DMS 273 (cell line): ENCODE data around the gene C13orf42.
"Not testable (repeated sequence)": the region's sequence is repeated elsewhere in the genome, so short reads cannot be mapped to it uniquely, and the experiment has no call there.

Experiments used
- DNase-seq: peaks from one replicate; lab custom pipeline; 2025; ENCODE audit not compliant: unreplicated experiment; lab: John Stamatoyannopoulos, UW

Gene C13orf42

DNA sequence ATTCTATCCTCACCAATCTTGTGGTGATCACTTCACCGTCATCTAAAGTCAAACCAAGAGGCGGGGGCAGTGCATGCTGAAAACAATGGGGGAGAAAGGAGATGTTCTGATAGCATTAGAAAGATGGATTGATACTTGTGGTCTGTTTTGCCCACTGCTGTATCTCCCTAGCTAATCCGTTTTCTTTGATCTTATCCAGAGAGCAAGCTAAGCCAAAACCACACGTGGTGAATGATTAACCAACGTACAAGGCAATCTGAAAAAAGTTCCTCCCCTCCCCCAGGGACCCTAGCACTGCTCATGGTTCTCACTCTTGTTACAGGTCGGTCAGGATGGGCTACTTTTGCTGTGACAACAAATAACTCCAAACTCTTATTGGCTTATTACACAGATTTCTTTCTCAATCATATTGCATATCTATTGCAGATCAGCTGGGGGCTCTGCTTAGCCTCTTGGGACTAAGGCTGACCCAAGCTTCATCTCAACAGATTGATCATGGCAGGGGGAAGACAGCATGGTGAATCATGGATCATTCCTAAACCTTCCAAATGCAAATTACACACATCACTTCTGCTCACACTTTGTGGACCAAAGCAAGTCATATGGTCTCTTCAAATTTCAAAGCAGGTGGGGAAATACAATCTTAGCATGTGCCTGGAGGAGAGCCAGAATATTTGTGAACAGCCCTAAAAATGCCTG, 11.9 kb upstream of the C13orf42 start:
- peak; percentile 42 for DNase-seq

DNA sequence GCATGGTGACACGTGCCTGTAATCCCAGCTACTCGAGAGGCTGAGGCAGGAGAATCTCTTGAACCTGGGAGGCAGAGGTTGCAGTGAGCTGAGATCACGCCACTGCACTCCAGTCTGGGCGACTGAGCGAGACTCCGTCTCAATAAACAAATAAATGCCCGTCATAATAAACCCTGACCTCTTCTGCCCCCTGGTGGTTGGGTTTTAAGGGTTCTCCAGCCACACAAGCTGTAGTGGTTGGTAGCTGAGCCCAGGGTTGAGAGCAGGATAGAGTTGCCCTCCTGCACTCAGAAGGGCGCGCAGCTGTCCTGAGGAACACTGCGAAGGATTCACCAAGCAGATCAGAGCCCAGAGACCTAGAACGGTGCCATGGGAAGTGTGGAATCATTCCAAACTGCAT, 9.8 kb upstream of the C13orf42 start:
- peak; percentile 39 for DNase-seq

DNA sequence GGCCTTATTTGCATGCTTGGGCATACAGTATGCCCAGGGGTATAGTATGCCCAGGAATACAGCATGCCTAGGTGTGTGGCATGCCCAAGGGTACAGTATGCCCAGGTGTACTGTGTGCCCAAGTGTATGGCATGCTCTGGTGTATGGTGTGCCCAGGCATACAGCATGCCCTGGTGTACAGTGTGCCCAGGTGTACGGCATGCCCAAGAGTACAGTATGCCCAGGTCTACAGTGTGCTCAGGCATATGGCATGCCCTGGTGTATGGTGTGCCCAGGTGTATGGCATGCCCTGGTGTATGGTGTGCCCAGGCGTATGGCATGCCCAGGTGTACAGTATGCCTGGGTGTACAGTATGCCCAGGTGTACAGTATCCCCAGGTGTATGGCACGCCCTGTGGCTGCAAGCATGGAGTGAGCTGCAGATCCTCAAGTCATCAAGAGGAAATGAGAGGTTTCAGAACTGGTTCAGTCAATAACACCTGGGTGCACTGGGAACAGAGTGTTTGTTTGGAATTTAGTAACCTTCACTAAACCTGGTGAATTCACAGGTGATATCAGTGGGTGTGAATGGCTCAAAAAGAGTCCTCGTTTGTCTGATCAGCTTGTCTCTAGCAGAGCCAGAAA, 7.8 kb upstream of the C13orf42 start:
- no peak for DNase-seq

DNA sequence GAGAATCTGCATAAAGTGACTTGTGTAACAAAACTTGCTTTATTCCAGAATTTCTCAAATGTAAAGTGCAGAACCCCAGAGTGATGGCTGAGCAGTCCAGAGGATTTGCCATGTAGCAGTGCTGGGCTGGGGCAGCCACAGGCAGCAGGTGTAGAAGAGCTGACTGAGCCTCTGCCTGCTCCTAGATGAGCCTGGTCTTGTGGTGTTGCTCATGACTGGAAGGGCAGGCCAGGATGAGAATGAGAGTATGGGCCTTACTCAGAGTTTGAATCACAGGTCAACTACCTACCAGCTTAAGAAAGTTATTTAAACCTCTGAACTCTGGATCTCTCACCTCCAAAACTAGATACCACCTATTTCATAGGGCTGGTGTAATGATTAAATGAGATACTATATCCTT, 2.9 kb upstream of the C13orf42 start:
- no peak for DNase-seq

DNA sequence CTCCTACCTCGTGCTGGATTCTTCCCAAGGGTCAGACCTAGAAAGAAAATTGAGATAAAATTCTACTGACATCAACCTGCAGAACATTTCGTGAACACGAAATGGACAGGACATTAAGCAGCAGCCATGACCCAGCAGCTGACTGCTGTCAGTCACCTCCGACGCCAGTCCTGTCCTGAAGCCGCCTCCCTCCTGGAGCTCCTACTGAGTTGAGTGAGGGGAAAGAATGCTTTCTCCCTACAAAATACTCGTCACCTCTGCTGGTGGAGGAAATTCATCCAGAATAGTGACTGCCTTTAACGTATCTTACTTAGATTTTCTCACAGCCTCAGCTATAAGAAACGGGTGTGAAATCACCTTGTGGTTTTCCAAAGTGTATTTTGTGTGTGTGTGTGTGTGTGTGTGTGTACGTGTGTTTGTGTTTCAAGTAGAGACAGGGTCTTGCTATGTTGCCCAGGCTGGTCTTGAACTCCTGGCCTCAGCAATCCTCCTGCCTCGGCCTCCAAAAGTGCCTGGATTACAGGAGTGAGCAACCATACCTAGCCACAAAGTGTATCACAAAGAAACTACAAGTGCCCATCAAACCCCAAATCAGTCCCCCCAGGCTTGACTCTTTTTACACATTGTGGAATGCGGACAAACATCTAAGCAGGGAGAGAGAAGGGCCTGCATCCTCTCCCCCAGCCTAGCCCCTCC, 2.3 kb upstream of the C13orf42 start:
- DNase-seq, result no peak

DNA sequence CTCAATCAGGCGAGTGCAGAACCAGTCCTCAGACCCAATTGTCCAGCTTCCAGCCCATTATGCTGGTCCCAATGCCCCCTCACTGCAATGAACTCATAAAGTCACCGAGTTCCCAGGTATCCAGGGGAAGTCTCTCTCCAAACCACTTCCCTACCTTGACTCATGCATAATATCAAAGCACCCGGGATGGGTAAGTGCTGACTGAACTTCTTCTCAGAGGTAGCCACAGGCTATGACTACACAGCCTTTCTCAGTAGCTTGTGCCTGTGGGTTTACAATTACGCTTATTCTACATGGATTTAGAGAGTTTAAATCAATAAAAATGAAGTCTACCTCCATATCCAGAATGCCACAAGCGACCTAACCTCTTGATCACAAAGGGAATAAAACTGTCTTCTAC, 1.7 kb upstream of the C13orf42 start:
- DNase-seq, result no peak

DNA sequence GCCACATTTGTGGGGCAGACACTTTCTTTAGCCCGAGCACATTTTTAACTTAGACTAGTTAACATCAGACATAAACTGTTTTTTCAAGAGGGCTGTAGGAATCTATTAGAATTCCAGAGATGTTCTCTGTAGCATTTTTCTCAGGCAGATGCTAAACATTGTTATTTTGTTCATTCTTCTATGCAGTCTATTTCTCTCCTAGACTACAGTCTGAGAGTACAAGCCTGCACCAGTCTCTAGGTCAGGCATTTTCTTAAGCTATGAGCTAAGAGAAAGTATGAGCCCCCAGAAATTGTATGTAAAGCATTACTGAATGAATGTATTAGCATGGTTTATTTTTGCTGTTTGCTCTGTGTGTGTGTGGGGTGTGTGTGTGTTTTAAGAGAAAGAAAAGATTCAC, 923 bp upstream of the C13orf42 start:
- no peak for DNase-seq

DNA sequence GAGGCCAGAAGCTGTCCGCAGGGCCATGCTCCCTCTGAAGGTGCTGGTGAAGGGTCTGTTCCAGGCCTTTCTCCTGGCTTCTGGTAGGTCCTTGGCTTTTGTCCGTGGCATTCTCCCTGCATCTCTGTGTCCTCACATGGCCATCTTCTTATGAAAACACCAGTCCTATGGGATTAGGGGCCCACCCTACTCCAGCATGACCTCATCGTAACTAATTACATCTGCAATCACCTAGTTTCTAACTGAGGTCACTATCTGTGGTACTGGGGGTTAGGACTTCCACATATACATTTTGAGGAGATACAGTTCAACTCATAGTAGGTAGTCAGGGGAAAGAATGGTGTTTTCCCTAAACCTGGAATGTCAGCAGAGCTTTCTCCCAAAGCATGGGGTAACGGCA, 3.1 kb downstream of the C13orf42 start:
- no peak for DNase-seq

DNA sequence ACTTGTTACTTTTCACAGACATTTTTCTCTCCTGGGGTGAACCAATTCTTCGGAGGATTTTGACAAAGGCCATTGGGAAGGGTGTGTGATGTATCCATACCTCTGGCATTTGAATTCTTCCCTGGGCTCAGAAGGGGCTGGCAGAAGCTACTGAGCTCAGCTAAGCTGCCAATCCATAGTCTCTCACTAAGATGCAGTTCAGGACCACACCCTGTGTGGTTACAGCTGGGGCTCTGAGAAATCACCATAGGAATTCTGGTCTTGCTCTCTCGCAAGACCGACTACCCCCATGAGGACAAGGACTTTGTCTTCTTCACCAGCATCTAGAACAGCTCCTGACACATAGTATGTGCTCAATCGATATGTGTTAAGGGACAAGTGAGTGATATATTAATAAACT, 6.0 kb downstream of the C13orf42 start:
- DNase-seq, result no peak

DNA sequence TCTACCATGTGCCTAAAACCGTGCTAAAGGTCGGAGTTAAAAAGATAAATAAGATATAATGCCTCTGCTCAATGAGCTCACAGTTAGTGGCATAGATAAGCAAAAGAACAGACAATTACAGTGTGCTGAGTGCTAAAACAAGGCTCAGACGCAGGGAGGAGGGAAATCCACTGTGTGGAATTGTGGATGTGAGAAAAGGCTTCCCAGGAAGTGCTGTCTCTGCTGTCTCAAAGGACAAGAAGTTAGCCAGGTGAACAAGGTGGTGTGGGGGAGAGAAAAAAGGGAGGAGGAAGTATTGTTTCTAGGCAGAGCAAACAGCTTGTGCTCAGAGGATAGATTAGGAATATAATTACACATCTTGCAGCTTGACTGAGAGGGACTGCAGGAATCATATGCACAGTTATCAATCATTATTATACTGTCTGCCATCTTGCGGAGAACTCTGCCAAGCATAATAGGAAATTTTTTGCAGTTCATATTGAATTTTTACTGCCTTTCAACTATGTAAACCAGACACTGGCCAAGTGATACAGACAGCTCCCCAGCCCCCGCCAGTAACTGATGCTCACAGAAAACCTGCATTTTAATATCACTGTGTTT, 9.3 kb downstream of the C13orf42 start:
- no peak for DNase-seq

DNA sequence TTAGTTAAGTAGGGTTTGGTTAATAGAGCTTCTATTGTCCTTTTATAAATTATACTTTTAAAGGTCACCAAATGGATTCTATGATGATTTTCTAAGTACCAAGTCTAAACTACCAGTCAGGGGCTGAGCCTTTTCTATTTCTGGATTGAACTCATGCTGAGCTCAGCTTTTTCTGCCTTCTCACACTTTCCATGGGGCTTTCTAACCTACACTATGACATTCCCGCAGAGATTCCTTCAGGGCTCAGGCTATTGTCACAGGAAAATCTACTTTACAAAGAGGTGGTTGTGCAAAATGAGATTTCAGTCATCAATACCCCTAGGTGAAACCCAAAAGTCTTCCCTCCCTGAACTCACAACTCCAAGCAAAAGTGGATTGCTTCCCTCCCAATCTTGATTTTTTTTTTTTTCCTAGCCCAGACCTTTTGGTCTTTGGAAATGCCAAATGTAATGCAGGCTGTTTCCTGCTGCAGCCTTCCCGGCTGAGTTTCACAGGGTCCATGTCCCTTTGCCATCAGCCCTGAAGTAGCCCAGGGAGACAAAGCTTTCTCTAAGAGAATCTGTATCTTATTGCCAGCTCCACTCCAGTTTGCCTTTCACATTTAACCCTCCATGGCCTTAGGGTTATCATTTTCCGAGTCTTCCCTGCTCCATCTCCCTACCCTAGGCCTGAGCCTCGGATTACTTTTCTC, 13.6 kb downstream of the C13orf42 start:
- no peak for DNase-seq

DNA sequence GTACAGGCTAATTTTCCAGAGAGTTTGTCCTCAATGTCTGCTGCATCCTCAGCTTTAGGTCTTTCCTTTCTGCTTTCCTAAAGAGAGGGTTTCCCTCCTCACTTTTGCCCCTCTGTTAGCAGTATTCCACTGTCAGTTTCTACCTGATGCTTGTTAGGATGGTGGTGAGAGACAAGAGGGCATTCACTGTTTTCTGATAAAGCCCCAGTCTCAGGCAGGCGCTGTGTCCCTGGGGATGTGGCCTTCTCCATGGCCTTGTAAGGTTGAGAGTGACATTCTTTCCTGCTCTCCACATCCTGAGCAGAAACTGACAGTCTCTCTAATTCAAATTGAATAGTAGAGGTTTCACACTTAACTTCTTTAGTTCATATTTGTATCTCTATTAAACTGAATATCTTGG, 14.9 kb downstream of the C13orf42 start:
- DNase-seq, result no peak

DNA sequence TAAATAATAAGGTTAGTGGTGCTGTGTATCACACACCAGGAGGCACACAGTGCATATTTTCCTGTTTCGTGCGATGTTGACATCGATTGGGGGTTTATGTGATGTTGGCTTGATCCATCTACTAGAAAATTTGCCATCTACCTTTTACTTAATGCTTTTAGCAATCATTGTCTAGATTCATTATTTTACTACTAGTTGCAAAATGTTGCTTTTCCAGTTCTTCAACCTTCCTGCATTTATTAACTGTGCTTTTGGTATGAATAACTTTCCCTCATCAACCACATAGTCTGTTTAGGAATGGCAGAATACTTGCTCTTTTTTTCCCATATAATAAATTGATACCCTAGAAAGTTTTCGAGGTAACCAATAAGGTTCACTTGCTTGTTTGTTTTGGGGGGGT, 17.5 kb downstream of the C13orf42 start:
- no peak for DNase-seq

DNA sequence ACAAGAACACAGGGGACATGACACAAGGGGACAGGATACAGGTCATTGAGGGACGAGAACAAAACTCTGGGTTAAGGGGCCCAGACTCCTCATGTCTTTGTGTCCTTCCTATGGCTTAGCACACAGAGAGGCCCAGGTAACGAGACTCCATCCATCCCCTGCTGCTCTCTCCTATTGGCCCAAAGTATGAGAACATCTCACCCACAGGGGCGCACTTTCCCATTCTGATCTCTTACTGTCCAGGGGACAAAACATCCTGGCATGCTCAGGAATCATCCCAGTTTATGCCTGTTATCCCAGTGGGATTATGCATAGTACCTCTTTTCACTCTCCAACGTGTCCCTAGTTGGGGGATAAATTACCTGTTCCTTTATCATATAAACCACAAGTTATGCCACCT, 19.2 kb downstream of the C13orf42 start:
- DNase-seq, result no peak

DNA sequence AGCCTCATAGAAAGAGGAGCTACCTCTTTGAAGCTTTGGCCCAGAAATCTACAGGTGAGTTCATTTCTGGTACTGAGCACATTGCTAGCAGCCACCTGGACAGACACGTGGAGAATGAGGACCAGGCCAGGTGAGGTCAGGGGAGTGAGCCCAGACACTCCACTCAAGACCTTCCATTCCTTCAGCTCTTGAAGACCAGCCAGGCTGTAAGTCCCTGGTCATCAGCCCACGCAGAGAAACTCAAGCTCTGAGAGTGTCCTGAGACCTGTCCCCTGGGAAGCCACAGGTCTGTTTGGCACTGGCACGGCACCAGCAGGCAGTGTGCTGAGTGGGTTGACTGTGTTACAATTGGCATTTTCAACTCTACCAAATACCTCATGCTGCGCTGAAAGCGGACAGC, 27.4 kb downstream of the C13orf42 start:
- DNase-seq, result no peak

DNA sequence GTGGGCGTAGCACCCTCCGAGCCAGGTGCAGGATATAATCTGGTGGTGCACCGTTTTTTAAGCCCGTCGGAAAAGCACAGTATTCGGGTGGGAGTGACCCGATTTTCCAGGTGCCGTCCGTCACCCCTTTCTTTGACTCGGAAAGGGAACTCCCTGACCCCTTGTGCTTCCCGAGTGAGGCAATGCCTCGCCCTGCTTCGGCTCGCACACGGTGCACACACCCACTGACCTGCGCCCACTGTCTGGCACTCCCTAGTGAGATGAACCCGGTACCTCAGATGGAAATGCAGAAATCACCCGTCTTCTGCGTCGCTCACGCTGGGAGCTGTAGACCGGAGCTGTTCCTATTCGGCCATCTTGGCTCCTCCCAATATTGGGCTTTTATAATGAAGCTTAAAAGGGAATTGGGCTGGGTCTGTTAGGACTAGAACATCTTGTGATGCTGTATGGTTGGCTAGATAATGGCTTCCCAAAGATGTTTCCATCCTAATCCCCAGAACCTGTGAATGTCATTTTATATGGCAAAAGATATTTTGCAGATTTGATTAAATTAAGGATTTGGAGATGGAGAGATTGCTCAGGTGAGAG, 30.5 kb downstream of the C13orf42 start:
- not testable (repeated sequence) for DNase-seq

DNA sequence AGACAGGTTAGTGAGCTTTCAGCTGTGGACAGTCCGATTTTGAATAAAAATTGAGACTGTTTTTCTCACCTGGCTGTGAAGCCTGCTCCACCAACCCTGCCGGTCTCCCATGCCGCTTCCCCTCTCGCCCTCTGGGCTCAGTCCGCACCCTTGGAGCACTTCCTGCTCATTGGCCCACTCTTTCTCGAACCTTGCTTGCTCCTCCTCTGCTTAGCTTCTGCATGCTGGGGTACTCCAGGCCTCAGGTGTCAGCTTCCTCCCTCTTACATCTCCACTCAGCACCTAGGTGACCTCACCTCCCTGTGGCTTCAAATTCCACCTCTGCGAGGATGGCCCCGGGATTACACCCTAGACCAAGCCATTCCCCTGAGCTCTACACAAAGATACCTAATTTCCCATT, 39.6 kb downstream of the C13orf42 start:
- no peak for DNase-seq

DNA sequence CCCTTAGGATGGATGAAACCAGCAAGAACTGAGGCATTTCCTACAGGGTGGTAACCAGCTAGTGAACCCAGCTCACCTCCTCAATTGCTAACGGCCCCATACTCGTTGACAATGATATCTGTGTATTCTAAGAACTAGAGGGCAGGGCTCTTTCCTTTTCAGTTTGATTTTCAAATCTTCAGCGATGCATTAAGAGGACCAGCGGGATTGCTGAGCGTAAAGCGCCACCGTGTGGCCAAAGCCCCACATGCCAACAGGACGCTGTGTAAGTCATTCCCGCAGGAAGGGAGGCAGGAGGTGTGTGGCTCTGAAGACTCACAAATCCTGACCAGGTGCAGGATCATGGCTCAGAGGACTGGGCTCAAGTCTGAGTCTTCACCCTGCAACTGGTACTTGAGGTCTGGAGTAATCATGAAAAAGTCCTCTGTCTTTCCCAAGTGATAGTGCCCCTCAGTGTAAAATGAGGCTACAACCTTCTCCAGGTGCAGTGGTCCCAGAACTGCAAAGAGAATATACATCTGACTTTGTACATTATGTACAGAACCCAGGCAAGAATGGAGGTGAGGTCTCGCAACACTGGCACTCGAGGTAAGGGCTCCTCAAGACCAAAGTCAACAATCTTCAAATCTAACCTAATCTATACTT, 40.9 kb downstream of the C13orf42 start:
- DNase-seq, result peak; percentile 91

DNA sequence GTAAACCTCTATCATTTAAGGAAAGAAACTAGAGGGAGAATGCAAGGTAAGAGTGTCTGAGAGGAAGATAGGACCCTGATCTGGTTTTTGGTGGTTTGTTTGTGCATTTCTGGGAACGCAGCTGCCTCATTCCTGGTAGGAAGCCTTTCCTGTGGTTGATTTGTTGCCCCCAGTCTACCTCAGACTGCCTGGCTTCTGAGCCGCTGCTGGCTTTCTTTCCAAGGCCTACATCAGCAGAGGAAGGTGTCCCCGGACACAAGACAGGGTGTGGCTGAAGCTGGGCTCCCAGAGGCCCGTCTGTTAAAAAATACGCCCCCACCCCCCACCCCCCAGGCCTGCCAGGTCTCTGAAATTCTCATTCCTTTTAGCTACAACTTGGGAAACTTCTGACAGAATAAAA, 42.6 kb downstream of the C13orf42 start:
- DNase-seq, result peak; percentile 3

DNA sequence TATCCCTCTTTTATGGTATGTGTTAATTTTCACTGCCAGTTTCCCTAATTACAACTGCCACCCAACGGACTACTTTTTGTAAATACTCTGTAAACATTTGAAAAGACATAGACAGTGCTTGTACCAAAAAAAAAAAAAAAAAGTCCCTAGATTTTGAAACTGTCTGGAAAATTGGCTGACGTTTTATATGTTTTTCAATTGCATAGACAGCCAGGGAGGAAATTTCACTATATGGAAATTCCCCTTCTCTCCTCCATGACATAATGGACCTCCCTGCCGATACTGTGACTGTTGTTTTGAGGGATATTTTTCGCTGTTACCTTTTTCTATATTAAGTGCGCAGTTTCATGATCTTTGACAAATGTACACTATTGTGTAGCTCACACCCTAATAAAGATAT, 43.4 kb downstream of the C13orf42 start:
- DNase-seq, result no peak
